ENCODE measurements around the gene BAX. TPM values are rescaled to one million over a fixed set of nuclear protein-coding genes. Genes with fewer than 3 reads are reported as not detected.
A peak's percentile ranks its signal among the peaks of the same experiment; 100 is the strongest.

Gene BAX
- polyA plus RNA-seq, 2 of the 4 experiments (the other 2 are of a cell fraction) = 134 to 299 TPM

- H3K4me3 ChIP-seq = no peak overlapping the region
- POLR2A ChIA-PET = interaction anchor here (1.2 to 6.5 kb wide), 3 partner anchors 11 to 86 kb away, joined by 4 to 47 read pairs (median 4); partner anchors contain the start of genes NUCB1 and PPP1R15A
- H3K27ac ChIP-seq = no peak overlapping the region
- TF ChIP-seq ZFP36 (IDR thresholded peaks at IDR 0.05; ENCODE audit: borderline replicate concordance, partially characterized antibody) (no peak), HOXB5 (CRISPR knock-in tag; IDR thresholded peaks at IDR 0.05) (no peak), MYC (IDR thresholded peaks at IDR 0.05; ENCODE audit: borderline replicate concordance, low read length) (no peak), POLR2A (IDR thresholded peaks at IDR 0.05; ENCODE audit: low read length) (no peak), FOSB (CRISPR knock-in tag; IDR thresholded peaks at IDR 0.05) (no peak), CBX2 (IDR thresholded peaks at IDR 0.05; ENCODE audit: borderline replicate concordance, low read depth) (no peak), HDAC2 (IDR thresholded peaks at IDR 0.05) (no peak), CEBPB (IDR thresholded peaks at IDR 0.05) (no peak)
- TF ChIP-seq, protein P1, sequence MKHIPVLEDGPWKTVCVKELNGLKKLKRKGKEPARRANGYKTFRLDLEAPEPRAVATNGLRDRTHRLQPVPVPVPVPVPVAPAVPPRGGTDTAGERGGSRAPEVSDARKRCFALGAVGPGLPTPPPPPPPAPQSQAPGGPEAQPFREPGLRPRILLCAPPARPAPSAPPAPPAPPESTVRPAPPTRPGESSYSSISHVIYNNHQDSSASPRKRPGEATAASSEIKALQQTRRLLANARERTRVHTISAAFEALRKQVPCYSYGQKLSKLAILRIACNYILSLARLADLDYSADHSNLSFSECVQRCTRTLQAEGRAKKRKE (CRISPR knock-in tag; IDR thresholded peaks at IDR 0.05; ENCODE audit: low read depth) = no peak
- H3K4me2 ChIP-seq = no peak overlapping the region
- ATAC-seq = no peak
- FAIRE-seq = no peak
- DNase-seq (ENCODE audit: low read depth in 1 of 2, low spot score in 1 of 2) = no peak
- H3K4me1 ChIP-seq = peaks cover 42% of the 10 kb centered on the region
- 92% methylated on average over 8 of the region's 8 CpGs for WGBS (ENCODE audit: missing lambda C conversion rate)
- H3K9me3 ChIP-seq = no peaks in the 10 kb centered on the region
- CTCF ChIA-PET = interaction anchor here (0.7 to 5.4 kb wide), 3 partner anchors 13 to 108 kb away, joined by 4 to 39 read pairs (median 4); no protein-coding TSS in a partner anchor
These were observed 3.3 kb downstream of the BAX start for GRCh38 chr19:48958006-48958405.

DNA sequence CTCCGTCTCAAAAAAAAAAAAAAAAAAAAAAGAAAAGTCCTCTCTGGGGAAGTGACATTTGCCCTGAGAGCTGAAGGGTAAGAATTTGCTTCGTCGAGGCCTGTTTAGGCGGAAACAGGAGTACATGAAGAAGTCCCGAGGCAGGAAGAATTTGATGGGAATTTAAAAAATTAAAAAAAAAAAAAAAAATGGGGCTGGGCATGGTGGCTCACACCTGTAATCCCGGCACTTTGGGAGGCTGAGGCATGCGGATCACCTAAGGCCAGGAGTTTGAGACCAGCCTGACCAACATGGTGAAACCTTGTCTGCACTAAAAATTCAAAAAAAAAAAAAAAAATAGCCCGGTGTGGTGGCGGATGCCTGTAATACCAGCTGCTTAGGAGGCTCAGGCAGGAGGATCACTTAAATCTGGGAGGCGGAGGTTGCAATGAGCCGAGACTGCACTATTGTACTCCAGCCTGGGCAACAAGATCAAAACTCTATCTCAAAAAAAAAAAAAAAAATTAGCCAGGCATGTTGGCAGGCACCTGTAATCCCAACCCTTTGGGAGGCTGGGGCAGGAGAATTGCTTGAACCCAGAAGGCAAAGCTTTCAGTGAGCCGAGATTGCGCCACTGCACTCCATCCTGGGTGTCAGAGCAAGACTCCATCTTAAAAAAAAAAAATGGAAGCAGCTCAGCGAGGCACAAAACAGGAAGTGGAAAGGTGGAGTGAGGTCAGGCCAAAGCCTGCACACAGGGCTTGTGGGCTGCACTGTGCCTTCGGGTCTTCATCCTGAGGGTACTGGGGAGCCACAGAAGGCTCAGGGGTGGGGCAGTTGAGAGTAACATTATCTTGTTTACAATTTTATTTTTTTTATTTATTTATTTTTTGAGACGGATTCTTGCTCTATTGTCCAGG, 4.9 kb downstream of the BAX start:
- Histone ChIP-seq H3K4me2 (no peak overlapping the region), H3K4me3 (no peak overlapping the region), H3K9me3 (no peaks in the 10 kb centered on the region), H3K4me1 (peaks cover 52% of the 10 kb centered on the region), H3K27ac (peak overlapping the region in 1 of 2 experiments; percentile 96; a peak in 2 of 6 replicates)
- peak in 1 of 2 experiments; percentile 55 for DNase-seq (ENCODE audit: low read depth in 1 of 2, low spot score in 1 of 2)
- no peak for FAIRE-seq
- TF ChIP-seq ZFP36 (IDR thresholded peaks at IDR 0.05; ENCODE audit: borderline replicate concordance, partially characterized antibody) (peak; percentile 63), CEBPB (IDR thresholded peaks at IDR 0.05) (peak in 1 of 2 experiments; percentile 41; a peak in 1 of 4 replicates)
- TF ChIP-seq, protein P2, sequence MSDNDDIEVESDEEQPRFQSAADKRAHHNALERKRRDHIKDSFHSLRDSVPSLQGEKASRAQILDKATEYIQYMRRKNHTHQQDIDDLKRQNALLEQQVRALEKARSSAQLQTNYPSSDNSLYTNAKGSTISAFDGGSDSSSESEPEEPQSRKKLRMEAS (IDR thresholded peaks at IDR 0.05) = no peak
- CTCF ChIA-PET = interaction anchor here (0.6 to 5.4 kb wide), 9 partner anchors 11 to 373 kb away, joined by 3 to 39 read pairs (median 3); no protein-coding TSS in a partner anchor
- no peak for ATAC-seq
- POLR2A ChIA-PET = interaction anchor here (1.5 to 6.5 kb wide), 2 partner anchors 9 to 60 kb away, joined by 4 to 47 read pairs; partner anchors contain the start of gene NUCB1
- 85% methylated on average over 16 of the region's 16 CpGs for WGBS (ENCODE audit: missing lambda C conversion rate)

- Histone ChIP-seq H3K4me1 (peaks cover 48% of the 10 kb centered on the region), H3K9me3 (no peaks in the 10 kb centered on the region), H3K4me2 (peak overlapping the region; percentile 80; the same call in 2 of the 3 replicates), H3K27ac (peak overlapping the region; percentile 92 to 96; a peak in 5 of 6 replicates), H3K4me3 (no peak overlapping the region)
- TF ChIP-seq RARB (CRISPR knock-in tag; IDR thresholded peaks at IDR 0.05) (peak; percentile 77), SMC3 (IDR thresholded peaks at IDR 0.05) (no peak), POLR2AphosphoS2 (conservative IDR thresholded peaks at IDR 0.05; ENCODE audit: low read length) (no peak), REST (IDR thresholded peaks at IDR 0.05) (no peak), MAZ (IDR thresholded peaks at IDR 0.05; ENCODE audit: borderline replicate concordance, low read depth, low read length) (no peak), POLR2A (IDR thresholded peaks at IDR 0.05; ENCODE audit: low read length) (peak; percentile 5; the same call in 1 of the 2 replicates), BHLHE40 (IDR thresholded peaks at IDR 0.05; ENCODE audit: low read depth, low read length) (no peak), ESRRA (IDR thresholded peaks at IDR 0.05; ENCODE audit: borderline replicate concordance, low read length) (peak; percentile 85; the same call in 1 of the 2 replicates)
- TF ChIP-seq, protein P3, sequence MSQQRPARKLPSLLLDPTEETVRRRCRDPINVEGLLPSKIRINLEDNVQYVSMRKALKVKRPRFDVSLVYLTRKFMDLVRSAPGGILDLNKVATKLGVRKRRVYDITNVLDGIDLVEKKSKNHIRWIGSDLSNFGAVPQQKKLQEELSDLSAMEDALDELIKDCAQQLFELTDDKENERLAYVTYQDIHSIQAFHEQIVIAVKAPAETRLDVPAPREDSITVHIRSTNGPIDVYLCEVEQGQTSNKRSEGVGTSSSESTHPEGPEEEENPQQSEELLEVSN (IDR thresholded peaks at IDR 0.05; ENCODE audit: borderline replicate concordance, low read depth) = no peak
- ChIA-PET CTCF (interaction anchor here (0.6 to 5.4 kb wide), 9 partner anchors 10 to 316 kb away, joined by 3 to 39 read pairs (median 3); partner anchors contain the start of genes GYS1 and RUVBL2), POLR2A (interaction anchor here (0.6 to 1.6 kb wide), 9 partner anchors 9 to 316 kb away, joined by 3 to 18 read pairs (median 5); partner anchors contain the start of genes NUCB1 and PPP1R15A)
- DNase-seq (ENCODE audit: low read depth in 1 of 2, low spot score in 1 of 2) = peak in 1 of 2 experiments; percentile 57
- ATAC-seq = no peak
- 82% methylated on average over 19 of the region's 19 CpGs for WGBS (ENCODE audit: missing lambda C conversion rate)
- no peak for FAIRE-seq
These were observed 6.5 kb downstream of the BAX start for GRCh38 chr19:48961051-48961649.
